ENCODE measurements around the gene LRCOL1. TPM values are rescaled to one million over a fixed set of nuclear protein-coding genes. Genes with fewer than 3 reads are reported as not detected.

LRCOL1 gene
- total and polyA plus RNA-seq, 2 of the 8 experiments (the other 6 are each of a cell fraction or from before 2014, with no cell fraction given): not detected

DNA sequence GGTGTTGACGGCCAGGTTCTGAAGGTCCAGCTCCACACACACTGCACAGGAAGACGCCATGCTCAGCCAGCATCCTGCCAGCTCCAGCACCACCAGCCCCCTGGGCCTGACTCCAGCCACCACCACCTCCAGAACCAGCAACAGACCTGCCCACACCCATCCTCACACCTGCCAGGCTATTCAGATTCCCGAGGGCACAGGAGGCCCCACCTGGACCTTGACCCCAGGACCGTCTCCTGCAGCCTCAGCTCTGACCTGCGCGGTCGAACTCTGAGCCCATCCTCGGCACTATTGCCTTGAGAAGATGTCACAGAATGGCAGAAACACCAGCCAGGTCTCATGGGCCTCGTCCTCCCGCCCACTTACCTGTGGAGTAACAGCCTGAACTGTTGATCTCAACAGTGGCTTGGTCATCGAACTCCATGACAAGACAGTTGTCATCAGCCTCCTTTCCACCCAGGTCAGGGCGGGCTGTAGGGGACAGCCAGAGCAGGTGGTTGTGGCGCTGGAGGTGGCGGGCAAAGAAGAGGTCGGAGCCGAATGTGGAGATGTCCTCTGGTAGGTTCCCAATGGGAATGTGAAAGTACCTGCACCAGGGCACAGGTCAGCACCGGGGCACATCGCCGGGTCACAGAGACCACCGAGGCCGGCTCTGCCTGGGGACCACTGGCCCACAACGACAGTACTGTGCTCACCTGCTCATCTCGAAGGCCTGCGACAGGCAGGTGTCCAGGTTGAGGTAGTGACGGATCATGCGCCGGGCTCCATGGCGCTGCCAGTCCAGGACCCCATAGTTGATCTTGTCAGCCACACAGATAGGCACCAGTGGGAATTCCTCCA lies 31.6 kb upstream of the LRCOL1 start:
- CTCF ChIA-PET (ENCODE audit: partially characterized antibody): no interaction called here
- no peak overlapping the region for H3K4me3 ChIP-seq (ENCODE audit: extremely low read depth in 1 of 4, insufficient read depth in 2 of 4, low read depth in 3 of 4, low read length in 4 of 4)
- 92% methylated on average over 27 of the region's 28 CpGs; no CpG with 5 or more reads in 1 of the 2 experiments for WGBS, 2 experiments (ENCODE audit: extremely low coverage in 1 of 2, insufficient coverage in 1 of 2, insufficient read length in 1 of 2, insufficient replicate concordance in 2 of 2, low coverage in 1 of 2, low lambda C conversion rate in 2 of 2, missing lambda C conversion rate in 1 of 2)
- H3K36me3 ChIP-seq (ENCODE audit: control insufficient read depth in 2 of 4, insufficient read depth in 4 of 4, low read length in 3 of 4): peaks cover 36 to 67% (median 59%) of the 10 kb centered on the region in 4 experiments
- DNase-seq (ENCODE audit: low read depth in 1 of 2, low spot score in 2 of 2): no peak
- H3K4me1 ChIP-seq (replicated peaks in 1 of 4; ENCODE audit: control insufficient read depth in 3 of 4, insufficient read depth in 4 of 4, low read length in 3 of 4): no peaks in the 10 kb centered on the region
- H3K79me2 ChIP-seq (ENCODE audit: control insufficient read depth in 1 of 2, insufficient read depth in 2 of 2, low read length in 2 of 2): no peaks in the 10 kb centered on the region
- no peaks in the 10 kb centered on the region for H3K9me3 ChIP-seq (ENCODE audit: insufficient read depth in 2 of 2, low read depth in 1 of 2, low read length in 1 of 2)
- H3K23me2 ChIP-seq (ENCODE audit: low read depth, low read length): no peaks in the 10 kb centered on the region
- H4K5ac ChIP-seq (ENCODE audit: insufficient read length, low read depth, low read length): no peak overlapping the region
- H2BK20ac ChIP-seq (ENCODE audit: low read length): no peak overlapping the region
- H3K9ac ChIP-seq (replicated peaks in 1 of 4; ENCODE audit: extremely low read depth in 1 of 4, low read depth in 3 of 4, low read length in 3 of 4): no peak overlapping the region
- no peak for TF ChIP-seq CREB1 (IDR thresholded peaks at IDR 0.05)
- H2AK5ac ChIP-seq (ENCODE audit: low read depth, low read length): no peak overlapping the region
- H2BK120ac ChIP-seq (replicated peaks; ENCODE audit: low read depth, low read length): no peak overlapping the region
- H3K18ac ChIP-seq (ENCODE audit: extremely low read depth, low read length): no peak overlapping the region
- POLR2A ChIA-PET (ENCODE audit: partially characterized antibody): interaction anchor here (0.9 to 1.1 kb wide), 3 partner anchors 10 to 18 kb away, joined by 3 read pairs; no protein-coding TSS in a partner anchor
- H4K20me1 ChIP-seq (replicated peaks in 1 of 2; ENCODE audit: control insufficient read depth in 1 of 2, insufficient read depth in 2 of 2, low read length in 2 of 2): peaks cover 5 to 34% of the 10 kb centered on the region in 2 experiments
- no peaks in the 10 kb centered on the region; the same call in 1 of the 2 replicates for H3K79me1 ChIP-seq (ENCODE audit: low read depth, low read length)
- no peak overlapping the region for H4K91ac ChIP-seq (replicated peaks; ENCODE audit: insufficient read length, low read length)
- FAIRE-seq: no peak
- H3K14ac ChIP-seq (ENCODE audit: insufficient read length): no peak overlapping the region
- no peak overlapping the region for H3K23ac ChIP-seq (ENCODE audit: insufficient read length)
- no peak overlapping the region for H4K8ac ChIP-seq (ENCODE audit: extremely low read depth, insufficient read depth, low read length)
- no peak overlapping the region for H2BK5ac ChIP-seq (ENCODE audit: low read depth, low read length)
- H2AFZ ChIP-seq (ENCODE audit: low read length): no peak overlapping the region
- H2BK12ac ChIP-seq (ENCODE audit: low read depth, low read length): no peak overlapping the region
- no peak overlapping the region for H2BK15ac ChIP-seq (ENCODE audit: low read length)
- H3K27me3 ChIP-seq (replicated peaks in 1 of 4; ENCODE audit: control insufficient read depth in 3 of 4, extremely low read depth in 1 of 4, insufficient read depth in 3 of 4, low read length in 3 of 4): no peaks in the 10 kb centered on the region
- no peak overlapping the region for H3K4ac ChIP-seq (replicated peaks; ENCODE audit: insufficient read length, low read depth, low read length)
- no peak overlapping the region for H3K4me2 ChIP-seq (ENCODE audit: insufficient read depth in 1 of 2, low read depth in 2 of 2, low read length in 2 of 2)
- no peak overlapping the region for H3K56ac ChIP-seq (replicated peaks; ENCODE audit: insufficient read length, low read depth, low read length)
- no peak overlapping the region for H3K27ac ChIP-seq (ENCODE audit: low read depth, low read length)

Data from H1 (cell line).